HCT116 (cell line): ENCODE data around the gene TMEM201. TPM values are rescaled to one million over a fixed set of nuclear protein-coding genes. Genes with fewer than 3 reads are reported as not detected.

Experiments used
- ATAC-seq: fragments of 200-7000 bp; cut with Tn5 transposase; 2 replicates; pipeline ENCODE4 v1.9.1; 2020; ENCODE audit warnings: mild to moderate bottlenecking, moderate library complexity
- BruUV-seq: library from RNA; stranded (reverse); fragments of 400-500 nt; replicated peaks from 2 replicates; lab custom pipeline; 2021; lab: Mats Ljungman, UMichigan
- CTCF ChIA-PET: fragments of 300-600 bp; sonication (Branson Sonifier 250); formaldehyde crosslinking; loops from one replicate; lab custom pipeline; 2021; ENCODE audit warnings: antibody characterized with exemption; lab: Charles Lee
- POLR2A ChIA-PET: fragments of 300-600, 350-600 bp; sonication (Branson Sonifier 250); formaldehyde crosslinking; loops from one replicate; lab custom pipeline; 2021; ENCODE audit warnings: antibody characterized with exemption; lab: Charles Lee
- RAD21 ChIA-PET, 2 experiments: fragments of 300-600 bp; sonication (Branson Sonifier 250); formaldehyde crosslinking; loops; one replicate each; lab custom pipeline; 2023; ENCODE audit warnings: low total read pairs in 2 of 2; ENCODE audit not compliant: uncharacterized antibody in 2 of 2, unreplicated experiment in 2 of 2, low non-redundant PET in 1 of 2; lab: Charles Lee
- DNase-seq: peaks from one replicate; pipeline ENCODE4 v3.0.0-alpha.2; 2010; ENCODE audit warnings: low read depth, low spot score
- H2AFZ ChIP-seq: fragments of 200-600 bp; shearing (Covaris generic), sonication (generic); 2 replicates; pipeline ENCODE4 v1.6.1; 2017; ENCODE audit warnings: low read depth, mixed run types, mixed read lengths, antibody characterized with exemption, low read length; ENCODE audit not compliant: poor library complexity, severe bottlenecking
- H3K27ac ChIP-seq: 2 replicates; pipeline ENCODE4 v1.5.1; 2012; ENCODE audit warnings: low read depth, low read length
- H3K27me3 ChIP-seq: fragments of 200-600 bp; sonication (generic); 2 replicates; pipeline ENCODE4 v1.6.1; 2016; ENCODE audit warnings: mixed run types, low read length, mixed read lengths; ENCODE audit not compliant: insufficient read depth
- H3K36me3 ChIP-seq, 2 experiments: fragments of 200-500 bp in 1 of 2; fragments of 200-600 bp in 1 of 2; sonication (Bioruptor generic) in 1 of 2; sonication (generic) in 1 of 2; 2 replicates each; pipeline versions ENCODE4 v1.5.1 to v1.6.1; 2014 to 2016; ENCODE audit warnings: low read length in 2 of 2, inconsistent platforms in 1 of 2, mixed read lengths in 1 of 2, mixed run types in 1 of 2; ENCODE audit not compliant: insufficient read depth in 2 of 2, control insufficient read depth in 1 of 2
- H3K4me1 ChIP-seq, 2 experiments: fragments of 200-600 bp in 1 of 2; sonication (generic) in 1 of 2; 2 replicates each; pipeline versions ENCODE4 v1.5.1 to v1.6.1; 2012 to 2017; ENCODE audit warnings: low read length in 2 of 2, inconsistent platforms in 1 of 2, mild to moderate bottlenecking in 1 of 2, mixed read lengths in 1 of 2, mixed run types in 1 of 2, moderate library complexity in 1 of 2; ENCODE audit not compliant: insufficient read depth in 2 of 2, control insufficient read depth in 1 of 2
- H3K4me2 ChIP-seq: fragments of 200-600 bp; sonication (generic); 2 replicates; pipeline ENCODE4 v1.6.1; 2017; ENCODE audit warnings: mixed run types, low read length, mixed read lengths
- H3K4me3 ChIP-seq, 2 experiments: fragments of 200-600 bp in 1 of 2; sonication (generic) in 1 of 2; replicated peaks in 1 of 2; 2 replicates each; pipeline ENCODE4 v1.5.1; 2011 to 2016; ENCODE audit warnings: low read length in 2 of 2, control low read depth in 1 of 2, low read depth in 1 of 2, mild to moderate bottlenecking in 1 of 2, mixed read lengths in 1 of 2, mixed run types in 1 of 2
- H3K79me2 ChIP-seq: fragments of 200-600 bp; sonication (generic); 2 replicates; pipeline ENCODE4 v1.6.1; 2017; ENCODE audit warnings: mild to moderate bottlenecking, mixed run types, low read length, moderate library complexity, mixed read lengths; ENCODE audit not compliant: insufficient read depth
- H3K9ac ChIP-seq: fragments of 200-600 bp; sonication (generic); 2 replicates; pipeline ENCODE4 v1.6.1; 2016; ENCODE audit warnings: low read length, mixed read lengths
- H3K9me2 ChIP-seq: fragments of 200-600 bp; sonication (generic), shearing (Covaris generic); 2 replicates; pipeline ENCODE4 v1.6.1; 2017; ENCODE audit warnings: mixed run types, mild to moderate bottlenecking, moderate library complexity; ENCODE audit not compliant: insufficient read depth
- H3K9me3 ChIP-seq, 2 experiments: fragments of 200-500 bp in 1 of 2; fragments of 200-600 bp in 1 of 2; sonication (Bioruptor generic) in 1 of 2; sonication (generic) in 1 of 2; 2 replicates each; pipeline ENCODE4 v1.6.1; 2014 to 2017; ENCODE audit warnings: low read length in 2 of 2, mixed read lengths in 2 of 2, inconsistent platforms in 1 of 2, low read depth in 1 of 2, mild to moderate bottlenecking in 1 of 2, mixed run types in 1 of 2, moderate library complexity in 1 of 2; ENCODE audit not compliant: control insufficient read depth in 1 of 2, insufficient read depth in 1 of 2
- H4K20me1 ChIP-seq: fragments of 200-600 bp; sonication (generic), shearing (Covaris generic); 2 replicates; pipeline ENCODE4 v1.6.1; 2017; ENCODE audit warnings: mixed run types, mild to moderate bottlenecking, moderate library complexity; ENCODE audit not compliant: insufficient read depth
- CBX3 ChIP-seq: IDR thresholded peaks from 2 replicates; pipeline ENCODE4 v1.6.1; 2012; ENCODE audit warnings: low read depth
- CEBPB ChIP-seq: IDR thresholded peaks from 2 replicates; pipeline ENCODE4 v1.6.1; 2012; ENCODE audit warnings: low read depth
- ELF1 ChIP-seq: IDR thresholded peaks from 2 replicates; pipeline ENCODE4 v1.6.1; 2012; ENCODE audit warnings: low read depth, borderline replicate concordance
- EZH2 ChIP-seq: fragments of 200-600 bp; sonication (generic); IDR thresholded peaks from 2 replicates; pipeline ENCODE4 v1.6.1; 2017; ENCODE audit warnings: antibody characterized with exemption, mixed run types
- EZH2phosphoT487 ChIP-seq: fragments of 200-600 bp; IDR thresholded peaks from 2 replicates; pipeline ENCODE4 v1.6.1; 2018; ENCODE audit warnings: antibody characterized with exemption, borderline replicate concordance
- FOSL1 ChIP-seq: IDR thresholded peaks from 2 replicates; pipeline ENCODE4 v1.6.1; 2012; ENCODE audit warnings: low read depth
- JUND ChIP-seq: IDR thresholded peaks from 2 replicates; pipeline ENCODE4 v1.6.1; 2012
- RAD21 ChIP-seq: IDR thresholded peaks from 2 replicates; pipeline ENCODE4 v1.6.1; 2012; ENCODE audit warnings: low read depth, mild to moderate bottlenecking
- SRF ChIP-seq: IDR thresholded peaks from 2 replicates; pipeline ENCODE4 v1.6.1; 2012; ENCODE audit warnings: low read depth
- TCF7L2 ChIP-seq: IDR thresholded peaks from 2 replicates; pipeline ENCODE4 v1.7.0; 2011; ENCODE audit warnings: borderline replicate concordance, inconsistent platforms; ENCODE audit not compliant: insufficient read depth, insufficient read length; ENCODE audit errors: extremely low read depth
- ZFX ChIP-seq: fragments of 450-650 bp; IDR thresholded peaks from 2 replicates; pipeline ENCODE4 v1.6.1; 2017
- intact Hi-C: fragments of 100-400 bp; cut with micrococcal nuclease; formaldehyde crosslinking; loops from 2 replicates; pipeline ENCODE4 v1.10.0; 2022
- total RNA-seq: library from RNA; stranded (reverse); gene quantifications from one replicate; pipeline ENCODE4 v1.2.1, GENCODE V29; 2021; ENCODE audit not compliant: unreplicated experiment

TMEM201 gene
- total RNA-seq, 1 experiment from 2014 or later, result 27.6 TPM

DNA sequence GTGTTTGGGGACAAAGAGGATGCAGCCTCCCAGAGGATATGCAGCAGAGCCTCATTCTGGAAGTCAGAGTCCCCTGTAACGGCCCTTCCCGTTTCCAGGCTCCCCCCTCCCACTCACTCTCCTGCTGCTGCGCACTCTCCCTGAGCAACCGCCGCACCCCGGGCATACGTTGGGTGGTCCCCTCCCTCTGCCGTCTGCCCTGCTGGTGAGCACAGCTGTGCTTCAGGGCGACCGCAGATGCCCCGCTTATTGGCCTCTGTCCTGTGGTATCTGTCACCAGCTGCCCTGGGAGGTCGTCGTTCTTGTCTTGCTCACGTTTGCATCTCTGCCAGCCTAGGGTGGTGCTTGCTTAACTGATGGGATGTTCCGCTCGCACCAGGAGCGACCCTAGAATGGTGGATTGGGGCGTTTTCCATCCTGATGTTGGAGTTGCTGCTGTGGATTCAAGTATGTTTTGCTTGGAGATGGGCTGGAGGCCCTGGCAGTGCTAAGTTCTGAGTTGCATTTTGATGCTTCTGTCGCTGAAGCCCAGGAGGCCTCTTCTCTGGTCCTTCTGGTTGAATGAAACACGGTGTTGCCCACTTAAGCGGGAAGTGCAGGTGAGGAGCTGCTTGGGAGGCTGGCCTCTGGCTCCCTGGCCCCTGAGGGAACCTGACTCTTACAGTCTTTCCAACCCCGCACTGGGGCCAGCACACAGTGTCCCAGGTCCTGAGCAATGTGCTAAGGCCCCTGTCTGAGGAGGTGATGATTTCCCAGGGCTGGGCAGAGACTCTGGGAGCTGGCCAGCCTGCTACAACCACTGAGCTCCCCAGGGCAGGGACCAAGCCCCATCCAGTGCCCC lies 3.2 kb downstream of the TMEM201 start:
- intact Hi-C loops, result no loop called here
- BruUV-seq, result no TSS peak
- Histone ChIP-seq H3K9ac (no peak overlapping the region), H3K27me3 (no peaks in the 10 kb centered on the region), H3K79me2 (peaks cover 79% of the 10 kb centered on the region), H3K36me3 (peaks cover 0 to 4% of the 10 kb centered on the region in 2 experiments; a peak in 1 of 4 replicates), H3K27ac (no peak overlapping the region), H3K9me2 (no peaks in the 10 kb centered on the region), H2AFZ (no peak overlapping the region), H3K9me3 (no peaks in the 10 kb centered on the region), H4K20me1 (peaks cover 23% of the 10 kb centered on the region; the same call in 1 of the 2 replicates), H3K4me1 (peaks cover 13 to 29% of the 10 kb centered on the region in 2 experiments; a peak in 3 of 4 replicates), H3K4me3 (no peak overlapping the region), H3K4me2 (no peak overlapping the region)
- POLR2A ChIA-PET, result no interaction called here
- DNase-seq (no peak), ATAC-seq (no peak)
- CTCF ChIA-PET, result no interaction called here
- RAD21 ChIA-PET, result no interaction called here
- TF ChIP-seq FOSL1 (no peak), EZH2 (no peak), SRF (no peak), CEBPB (no peak)

DNA sequence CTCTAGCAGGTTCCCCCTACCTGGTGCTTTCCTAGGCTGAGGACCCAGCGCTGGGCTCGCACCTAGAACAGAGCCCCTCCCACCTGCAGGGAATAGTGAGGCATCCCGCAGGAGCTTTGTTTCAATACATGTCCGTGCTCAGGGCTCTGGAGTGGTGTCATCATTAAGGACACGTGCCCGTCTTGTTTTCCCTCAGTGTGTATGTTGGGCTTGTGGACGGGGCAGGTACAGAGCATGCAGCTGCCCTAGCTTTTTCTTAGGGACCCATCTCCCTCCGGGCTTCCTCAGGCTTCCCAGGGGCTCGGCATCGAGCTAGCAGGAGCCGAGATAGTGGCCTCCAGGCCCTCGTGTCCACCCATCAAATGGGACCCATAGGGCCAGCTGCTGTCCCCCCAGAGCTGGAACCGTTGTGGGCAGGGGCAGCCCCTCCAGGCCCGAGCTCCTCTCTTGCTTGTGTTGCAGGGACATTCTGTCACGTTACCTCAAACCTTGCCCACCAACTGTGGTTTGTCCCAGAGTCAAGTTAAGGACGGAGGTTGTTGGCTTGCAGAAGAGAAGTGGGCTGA lies 3.9 kb downstream of the TMEM201 start:
- Histone ChIP-seq H3K4me3 (no peak overlapping the region), H3K36me3 (peaks cover 0 to 7% of the 10 kb centered on the region in 2 experiments; a peak in 1 of 4 replicates), H3K9ac (no peak overlapping the region), H3K4me2 (no peak overlapping the region), H3K27ac (no peak overlapping the region), H3K9me2 (no peaks in the 10 kb centered on the region), H3K4me1 (peaks cover 13 to 29% of the 10 kb centered on the region in 2 experiments; a peak in 3 of 4 replicates), H3K9me3 (no peaks in the 10 kb centered on the region), H4K20me1 (peaks cover 23% of the 10 kb centered on the region; the same call in 1 of the 2 replicates), H3K79me2 (peaks cover 80% of the 10 kb centered on the region), H3K27me3 (no peaks in the 10 kb centered on the region), H2AFZ (no peak overlapping the region)
- CTCF ChIA-PET, result no interaction called here
- no peak for TF ChIP-seq ELF1
- no peak for TF ChIP-seq EZH2phosphoT487
- TF ChIP-seq TCF7L2, result no peak
- no peak for TF ChIP-seq JUND
- no peak for TF ChIP-seq RAD21
- no peak for TF ChIP-seq ZFX
- no peak for TF ChIP-seq CBX3
- no peak for ATAC-seq
- intact Hi-C loops, result no loop called here
- RAD21 ChIA-PET, result no interaction called here
- POLR2A ChIA-PET, result no interaction called here
- DNase-seq, result no peak
- no TSS peak for BruUV-seq
